OCI-LY1 (cell line): ENCODE measurements around the gene PAFAH1B2.

Source experiments
- EZH2 ChIP-seq: fragments of 200-600 bp; sonication (generic), shearing (Covaris generic); IDR thresholded peaks from 2 replicates; pipeline ENCODE4 v1.8.0; 2017; ENCODE audit warnings: borderline replicate concordance, mixed run types, mild to moderate bottlenecking, antibody characterized with exemption, low read length, moderate library complexity, mixed read lengths
- TF ChIP-seq, protein P1 (sequence below): fragments of 200-600 bp; sonication (generic), shearing (Covaris generic); IDR thresholded peaks from 2 replicates; pipeline ENCODE4 v1.5.1; 2017; ENCODE audit warnings: mild to moderate bottlenecking, antibody characterized with exemption, low read length, moderate library complexity, mixed read lengths

DNA sequence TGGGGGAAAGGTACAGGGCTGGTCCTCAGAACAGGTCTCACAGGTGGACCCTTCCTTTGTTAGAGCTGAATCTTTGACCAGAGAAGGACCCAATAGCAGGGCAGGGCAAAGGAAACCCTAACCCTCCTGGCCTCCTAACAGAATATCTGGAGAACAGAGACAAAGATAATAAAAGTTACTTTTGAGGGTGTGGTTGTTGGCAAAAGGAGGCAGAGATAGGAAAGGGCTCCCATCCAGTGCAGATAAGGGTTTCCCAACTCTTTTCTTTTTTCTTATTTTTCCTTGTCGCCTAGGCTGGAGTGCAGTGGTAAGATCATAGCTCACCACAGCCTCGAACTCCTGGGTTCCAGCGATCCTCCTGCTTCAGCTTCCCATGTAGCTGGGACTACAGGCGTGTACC, 75.9 kb downstream of the PAFAH1B2 start:
- TF ChIP-seq, protein P1, sequence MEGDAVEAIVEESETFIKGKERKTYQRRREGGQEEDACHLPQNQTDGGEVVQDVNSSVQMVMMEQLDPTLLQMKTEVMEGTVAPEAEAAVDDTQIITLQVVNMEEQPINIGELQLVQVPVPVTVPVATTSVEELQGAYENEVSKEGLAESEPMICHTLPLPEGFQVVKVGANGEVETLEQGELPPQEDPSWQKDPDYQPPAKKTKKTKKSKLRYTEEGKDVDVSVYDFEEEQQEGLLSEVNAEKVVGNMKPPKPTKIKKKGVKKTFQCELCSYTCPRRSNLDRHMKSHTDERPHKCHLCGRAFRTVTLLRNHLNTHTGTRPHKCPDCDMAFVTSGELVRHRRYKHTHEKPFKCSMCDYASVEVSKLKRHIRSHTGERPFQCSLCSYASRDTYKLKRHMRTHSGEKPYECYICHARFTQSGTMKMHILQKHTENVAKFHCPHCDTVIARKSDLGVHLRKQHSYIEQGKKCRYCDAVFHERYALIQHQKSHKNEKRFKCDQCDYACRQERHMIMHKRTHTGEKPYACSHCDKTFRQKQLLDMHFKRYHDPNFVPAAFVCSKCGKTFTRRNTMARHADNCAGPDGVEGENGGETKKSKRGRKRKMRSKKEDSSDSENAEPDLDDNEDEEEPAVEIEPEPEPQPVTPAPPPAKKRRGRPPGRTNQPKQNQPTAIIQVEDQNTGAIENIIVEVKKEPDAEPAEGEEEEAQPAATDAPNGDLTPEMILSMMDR = no peak
- no peak for TF ChIP-seq EZH2
